Heart left ventricle (tissue), 13 donors: ENCODE results near the gene PDXK.

Experiments used
- POLR2A ChIP-seq, 2 donors: fragments of 450-650 bp; IDR thresholded peaks; one replicate each; pipeline ENCODE4 v1.6.1; 2017; ENCODE audit warnings: antibody characterized with exemption in 2 of 2, mild to moderate bottlenecking in 2 of 2, moderate library complexity in 2 of 2
- TF ChIP-seq, protein P1 (sequence below), 12 donors: fragments of 200-600 bp; sonication (generic) in 4 of 12; IDR thresholded peaks; one replicate each; pipeline versions ENCODE4 v1.5.0 to v1.8.0; 2018 to 2022; ENCODE audit warnings: antibody characterized with exemption in 12 of 12, mild to moderate bottlenecking in 5 of 12
- donor health status: ischemic (EF 13 %, LVEDD 7.1; RV severe dilation, severe dysfunction).
- donor health status: DM: no; HTN: yes; CAD: no.
- donor health status: DM: no; HTN: no; CAD: no.
- donor health status: ischemic (EF 25% LVEDD 6.9; RV normal size, moderate dysfunction).
- donor health status: ischemic (EF 25% LVEDD 5.7; RV mildly dilated, moderate dysfunction).
- donor health status: ischemic (EF 35%, LVEDD 5.7; RV mildly dilated, moderate dysfunction).
- donor health status: nonischemic (EF 11% LVEDD 7.7; RV severe dilation, severe dysfunction).
- donor health status: DM: yes; HTN: yes; CAD: no.
- donor health status: PGD.
- donor health status: ischemic (EF 29% LVEDD 5.4; RV normal size, mild dysfunction).
- donor health status: nonischemic (EF 23%, LVEDD 6.1; RV moderate dilation, normal function).

DNA sequence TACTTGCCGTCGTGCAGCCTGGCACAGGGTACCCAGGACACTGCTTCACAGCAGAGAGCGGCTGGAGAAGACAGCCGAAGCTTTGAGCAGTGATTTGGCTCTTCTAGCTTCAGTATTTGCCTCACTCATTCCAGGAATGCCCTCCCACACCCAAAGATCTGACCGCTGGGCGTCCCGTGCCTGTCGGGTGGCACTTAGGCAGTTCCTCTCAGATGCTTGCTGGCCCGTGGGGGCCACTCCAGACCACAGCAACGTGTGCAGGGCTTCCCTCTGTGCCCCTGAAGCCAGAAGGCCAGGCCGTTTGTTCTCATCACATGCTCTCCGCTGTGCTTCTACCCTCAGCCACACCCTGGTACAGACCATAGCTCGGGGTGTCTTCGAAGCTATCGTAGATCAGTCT, 42.5 kb upstream of the PDXK start:
- TF ChIP-seq, protein P1, sequence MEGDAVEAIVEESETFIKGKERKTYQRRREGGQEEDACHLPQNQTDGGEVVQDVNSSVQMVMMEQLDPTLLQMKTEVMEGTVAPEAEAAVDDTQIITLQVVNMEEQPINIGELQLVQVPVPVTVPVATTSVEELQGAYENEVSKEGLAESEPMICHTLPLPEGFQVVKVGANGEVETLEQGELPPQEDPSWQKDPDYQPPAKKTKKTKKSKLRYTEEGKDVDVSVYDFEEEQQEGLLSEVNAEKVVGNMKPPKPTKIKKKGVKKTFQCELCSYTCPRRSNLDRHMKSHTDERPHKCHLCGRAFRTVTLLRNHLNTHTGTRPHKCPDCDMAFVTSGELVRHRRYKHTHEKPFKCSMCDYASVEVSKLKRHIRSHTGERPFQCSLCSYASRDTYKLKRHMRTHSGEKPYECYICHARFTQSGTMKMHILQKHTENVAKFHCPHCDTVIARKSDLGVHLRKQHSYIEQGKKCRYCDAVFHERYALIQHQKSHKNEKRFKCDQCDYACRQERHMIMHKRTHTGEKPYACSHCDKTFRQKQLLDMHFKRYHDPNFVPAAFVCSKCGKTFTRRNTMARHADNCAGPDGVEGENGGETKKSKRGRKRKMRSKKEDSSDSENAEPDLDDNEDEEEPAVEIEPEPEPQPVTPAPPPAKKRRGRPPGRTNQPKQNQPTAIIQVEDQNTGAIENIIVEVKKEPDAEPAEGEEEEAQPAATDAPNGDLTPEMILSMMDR (IDR thresholded peaks at IDR 0.05) = no peak
- TF ChIP-seq POLR2A (IDR thresholded peaks at IDR 0.05) = no peak
